IPS-20b (cell line): ENCODE data around the gene ENDOU.

Source experiments
- H3K27ac ChIP-seq: one replicate; pipeline ENCODE4 v1.5.1; 2013; ENCODE audit warnings: low read length
- H3K27me3 ChIP-seq: 2 replicates; pipeline ENCODE4 v1.6.1; 2013; ENCODE audit warnings: mild to moderate bottlenecking, low read length, inconsistent platforms; ENCODE audit not compliant: insufficient read depth
- H3K36me3 ChIP-seq: 2 replicates; pipeline ENCODE4 v1.6.1; 2013; ENCODE audit warnings: low read depth, mild to moderate bottlenecking, inconsistent platforms, low read length, moderate library complexity; ENCODE audit not compliant: insufficient read depth
- H3K4me1 ChIP-seq: 2 replicates; pipeline ENCODE4 v1.6.1; 2013; ENCODE audit warnings: mild to moderate bottlenecking, control low read depth, inconsistent platforms, low read length, moderate library complexity; ENCODE audit not compliant: insufficient read depth
- H3K4me3 ChIP-seq: 2 replicates; pipeline ENCODE4 v1.5.1; 2013; ENCODE audit warnings: mild to moderate bottlenecking, low read length, inconsistent platforms
- H3K9ac ChIP-seq: 2 replicates; pipeline ENCODE4 v1.6.1; 2013; ENCODE audit warnings: low read depth, mild to moderate bottlenecking, inconsistent platforms, low read length, moderate library complexity
- H3K9me3 ChIP-seq: 2 replicates; pipeline ENCODE4 v1.6.1; 2013; ENCODE audit warnings: mild to moderate bottlenecking, low read depth, low read length, inconsistent platforms; ENCODE audit not compliant: insufficient read depth

ENDOU gene

GRCh38 chr12:47754881-47755280 lies 29.6 kb upstream of the ENDOU start:
- H3K4me1 ChIP-seq: peaks cover 30% of the 10 kb centered on the region
- no peak overlapping the region for H3K9ac ChIP-seq
- H3K9me3 ChIP-seq: no peaks in the 10 kb centered on the region
- H3K27ac ChIP-seq: no peak overlapping the region
- no peak overlapping the region for H3K4me3 ChIP-seq
- peaks cover 16% of the 10 kb centered on the region; the same call in 1 of the 2 replicates for H3K27me3 ChIP-seq
- H3K36me3 ChIP-seq: no peaks in the 10 kb centered on the region

- Histone ChIP-seq H3K27ac (no peak overlapping the region), H3K4me1 (peaks cover 30% of the 10 kb centered on the region)
Measured at GRCh38 chr12:47754126-47754525, 28.8 kb upstream of the ENDOU start.

GRCh38 chr12:47753021-47754001 lies 28.0 kb upstream of the ENDOU start:
- Histone ChIP-seq H3K9ac (peak overlapping the region; percentile 32; the same call in 1 of the 2 replicates), H3K4me1 (peaks cover 28% of the 10 kb centered on the region), H3K27me3 (0 out of 2 replicates have a peak, but pooled peaks cover 11% of the 10 kb centered on the region), H3K36me3 (no peaks in the 10 kb centered on the region), H3K27ac (no peak overlapping the region), H3K9me3 (no peaks in the 10 kb centered on the region), H3K4me3 (no peak overlapping the region)

More at GRCh38 chr12:47754126-47754525, 28.8 kb upstream of the ENDOU start:
- H3K27me3 ChIP-seq: 0 out of 2 replicates have a peak, but pooled peaks cover 11% of the 10 kb centered on the region
- peak overlapping the region; percentile 32; the same call in 1 of the 2 replicates for H3K9ac ChIP-seq
- H3K9me3 ChIP-seq: no peaks in the 10 kb centered on the region
- H3K36me3 ChIP-seq: no peaks in the 10 kb centered on the region
- H3K4me3 ChIP-seq: no peak overlapping the region

- H3K27ac ChIP-seq: no peak overlapping the region
- peaks cover 21% of the 10 kb centered on the region for H3K4me1 ChIP-seq
- no peaks in the 10 kb centered on the region for H3K36me3 ChIP-seq
- no peak overlapping the region for H3K4me3 ChIP-seq
- 0 out of 2 replicates have a peak, but pooled peaks cover 7% of the 10 kb centered on the region for H3K27me3 ChIP-seq
- H3K9me3 ChIP-seq: no peaks in the 10 kb centered on the region
- no peak overlapping the region for H3K9ac ChIP-seq
Measured at GRCh38 chr12:47752552-47752951, 27.3 kb upstream of the ENDOU start.

- H3K9me3 ChIP-seq: no peaks in the 10 kb centered on the region
- peaks cover 16% of the 10 kb centered on the region for H3K4me1 ChIP-seq
- H3K36me3 ChIP-seq: no peaks in the 10 kb centered on the region
- no peak overlapping the region for H3K4me3 ChIP-seq
- H3K9ac ChIP-seq: no peak overlapping the region
- 0 out of 2 replicates have a peak, but pooled peaks cover 2% of the 10 kb centered on the region for H3K27me3 ChIP-seq
- H3K27ac ChIP-seq: no peak overlapping the region
Measured at GRCh38 chr12:47752121-47752520, 26.8 kb upstream of the ENDOU start.

- Histone ChIP-seq H3K9me3 (no peaks in the 10 kb centered on the region), H3K4me1 (peaks cover 16% of the 10 kb centered on the region), H3K27me3 (no peaks in the 10 kb centered on the region), H3K27ac (no peak overlapping the region), H3K4me3 (no peak overlapping the region), H3K36me3 (no peaks in the 10 kb centered on the region), H3K9ac (no peak overlapping the region)
Measured at GRCh38 chr12:47751561-47751960, 26.3 kb upstream of the ENDOU start.

- Histone ChIP-seq H3K4me1 (peaks cover 12% of the 10 kb centered on the region), H3K9ac (no peak overlapping the region), H3K4me3 (no peak overlapping the region), H3K27me3 (no peaks in the 10 kb centered on the region), H3K27ac (no peak overlapping the region), H3K36me3 (no peaks in the 10 kb centered on the region), H3K9me3 (no peaks in the 10 kb centered on the region)
Measured at GRCh38 chr12:47750916-47751470, 25.7 kb upstream of the ENDOU start.

GRCh38 chr12:47750229-47750798 lies 25.0 kb upstream of the ENDOU start:
- Histone ChIP-seq H3K9ac (no peak overlapping the region), H3K27ac (no peak overlapping the region), H3K9me3 (no peaks in the 10 kb centered on the region), H3K36me3 (no peaks in the 10 kb centered on the region), H3K4me1 (peaks cover 12% of the 10 kb centered on the region), H3K4me3 (no peak overlapping the region), H3K27me3 (no peaks in the 10 kb centered on the region)

- Histone ChIP-seq H3K27ac (no peak overlapping the region), H3K4me1 (peaks cover 9% of the 10 kb centered on the region), H3K4me3 (no peak overlapping the region), H3K36me3 (no peaks in the 10 kb centered on the region), H3K9ac (no peak overlapping the region), H3K9me3 (no peaks in the 10 kb centered on the region), H3K27me3 (no peaks in the 10 kb centered on the region)
Measured at GRCh38 chr12:47748899-47749298, 23.6 kb upstream of the ENDOU start.

- Histone ChIP-seq H3K9ac (no peak overlapping the region), H3K27ac (no peak overlapping the region), H3K9me3 (no peaks in the 10 kb centered on the region), H3K4me3 (no peak overlapping the region), H3K27me3 (no peaks in the 10 kb centered on the region), H3K4me1 (peaks cover 7% of the 10 kb centered on the region), H3K36me3 (no peaks in the 10 kb centered on the region)
Measured at GRCh38 chr12:47748507-47748828, 23.2 kb upstream of the ENDOU start.

GRCh38 chr12:47747596-47748506 lies 22.6 kb upstream of the ENDOU start:
- Histone ChIP-seq H3K4me3 (no peak overlapping the region), H3K4me1 (peaks cover 2% of the 10 kb centered on the region), H3K27me3 (no peaks in the 10 kb centered on the region), H3K9ac (no peak overlapping the region), H3K9me3 (no peaks in the 10 kb centered on the region), H3K27ac (no peak overlapping the region), H3K36me3 (no peaks in the 10 kb centered on the region)
